Gastrocnemius medialis (tissue), 4 donors: ENCODE results near the gene LPCAT2.

Experiments
- POLR2A ChIP-seq, 2 donors: fragments of 450-650 bp; IDR thresholded peaks; one replicate each; pipeline ENCODE4 v1.6.1; 2017; ENCODE audit warnings: antibody characterized with exemption in 2 of 2, mild to moderate bottlenecking in 2 of 2, moderate library complexity in 2 of 2
- TF ChIP-seq, protein P1 (sequence below), 5 experiments: fragments of 450-650 bp in 3 of 5; fragments of 200-600 bp in 2 of 5; sonication (generic) in 2 of 5; IDR thresholded peaks in 4 of 5; conservative IDR thresholded peaks in 1 of 5; 1 replicate in 4 of 5; 2 replicates in 1 of 5; pipeline ENCODE4 v1.5.1; 2016 to 2019; ENCODE audit warnings: antibody characterized with exemption in 5 of 5, mild to moderate bottlenecking in 3 of 5, moderate library complexity in 3 of 5

DNA sequence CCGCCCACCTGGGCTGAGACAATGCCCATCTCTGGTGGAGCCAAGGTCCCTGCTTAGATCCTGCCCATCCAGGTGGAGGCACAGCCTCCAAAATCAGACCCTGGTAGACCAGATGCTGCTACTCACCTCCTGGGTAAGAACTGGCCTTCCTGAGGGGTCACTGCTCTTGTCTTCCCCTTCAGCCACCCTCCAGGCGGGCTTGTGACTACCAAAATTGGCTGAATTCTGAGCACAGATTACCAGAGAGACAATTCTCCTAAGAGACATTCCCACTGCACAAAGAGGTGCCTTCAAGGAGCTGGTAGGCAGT is 19.0 kb upstream of the LPCAT2 start:
- TF ChIP-seq, protein P1, sequence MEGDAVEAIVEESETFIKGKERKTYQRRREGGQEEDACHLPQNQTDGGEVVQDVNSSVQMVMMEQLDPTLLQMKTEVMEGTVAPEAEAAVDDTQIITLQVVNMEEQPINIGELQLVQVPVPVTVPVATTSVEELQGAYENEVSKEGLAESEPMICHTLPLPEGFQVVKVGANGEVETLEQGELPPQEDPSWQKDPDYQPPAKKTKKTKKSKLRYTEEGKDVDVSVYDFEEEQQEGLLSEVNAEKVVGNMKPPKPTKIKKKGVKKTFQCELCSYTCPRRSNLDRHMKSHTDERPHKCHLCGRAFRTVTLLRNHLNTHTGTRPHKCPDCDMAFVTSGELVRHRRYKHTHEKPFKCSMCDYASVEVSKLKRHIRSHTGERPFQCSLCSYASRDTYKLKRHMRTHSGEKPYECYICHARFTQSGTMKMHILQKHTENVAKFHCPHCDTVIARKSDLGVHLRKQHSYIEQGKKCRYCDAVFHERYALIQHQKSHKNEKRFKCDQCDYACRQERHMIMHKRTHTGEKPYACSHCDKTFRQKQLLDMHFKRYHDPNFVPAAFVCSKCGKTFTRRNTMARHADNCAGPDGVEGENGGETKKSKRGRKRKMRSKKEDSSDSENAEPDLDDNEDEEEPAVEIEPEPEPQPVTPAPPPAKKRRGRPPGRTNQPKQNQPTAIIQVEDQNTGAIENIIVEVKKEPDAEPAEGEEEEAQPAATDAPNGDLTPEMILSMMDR (IDR thresholded peaks at IDR 0.05 in 4 of 5, conservative IDR thresholded peaks at IDR 0.05 in 1 of 5) = no peak
- TF ChIP-seq POLR2A (IDR thresholded peaks at IDR 0.05) = no peak
